22Rv1 (cell line): Measurements from ENCODE around the gene RTP3.

Experiments used
- CTCF ChIP-seq: fragments of 450-650 bp; IDR thresholded peaks from 2 replicates; pipeline ENCODE4 v1.5.1; 2017; ENCODE audit warnings: mild to moderate bottlenecking
- ZFX ChIP-seq: fragments of 450-650 bp; IDR thresholded peaks from 2 replicates; pipeline ENCODE4 v1.6.1; 2017; ENCODE audit warnings: antibody characterized with exemption, borderline replicate concordance

- no peak for TF ChIP-seq CTCF
- no peak for TF ChIP-seq ZFX
Observed at GRCh38 chr3:46538803-46539442, 41.1 kb downstream of the RTP3 start.
